Neuronal stem cell (in vitro differentiated cells): Measurements from ENCODE around the gene PKNOX2.

ENCODE experiments used
- DNase-seq: peaks from one replicate; pipeline ENCODE4 v3.0.0-alpha.2; 2013; ENCODE audit warnings: low spot score
- H2AFZ ChIP-seq: one replicate; pipeline ENCODE4 v1.6.1; 2013; ENCODE audit warnings: mild to moderate bottlenecking, low read length, inconsistent platforms
- H2AK5ac ChIP-seq: 2 replicates; pipeline ENCODE4 v1.6.1; 2013; ENCODE audit warnings: low read depth, mild to moderate bottlenecking, inconsistent platforms, low read length, moderate library complexity, mixed read lengths
- H2BK120ac ChIP-seq: 2 replicates; pipeline ENCODE4 v1.6.1; 2013; ENCODE audit warnings: low read depth, mild to moderate bottlenecking, inconsistent platforms, low read length, moderate library complexity, mixed read lengths
- H2BK12ac ChIP-seq: one replicate; pipeline ENCODE4 v1.6.1; 2013; ENCODE audit warnings: low read length, inconsistent platforms
- H2BK15ac ChIP-seq: 2 replicates; pipeline ENCODE4 v1.6.1; 2013; ENCODE audit warnings: mild to moderate bottlenecking, low read length, inconsistent platforms, mixed read lengths
- H2BK5ac ChIP-seq: one replicate; pipeline ENCODE4 v1.6.1; 2013; ENCODE audit warnings: inconsistent platforms, mild to moderate bottlenecking, low read length, moderate library complexity
- H3K14ac ChIP-seq: one replicate; pipeline ENCODE4 v1.6.1; 2013; ENCODE audit warnings: low read length, inconsistent platforms
- H3K18ac ChIP-seq: 2 replicates; pipeline ENCODE4 v1.6.1; 2013; ENCODE audit warnings: low read length, inconsistent platforms
- H3K23ac ChIP-seq: 2 replicates; pipeline ENCODE4 v1.6.1; 2013; ENCODE audit warnings: low read depth, mild to moderate bottlenecking, mixed read lengths, low read length, inconsistent platforms; ENCODE audit not compliant: poor library complexity
- H3K27ac ChIP-seq: replicated peaks from 3 replicates; pipeline ENCODE4 v1.5.1; 2013; ENCODE audit warnings: low read length, inconsistent platforms
- H3K27me3 ChIP-seq, 3 experiments: 2 replicates each; pipeline ENCODE4 v1.6.1; 2013; ENCODE audit warnings: low read length in 3 of 3, mild to moderate bottlenecking in 2 of 3, inconsistent platforms in 1 of 3, low read depth in 1 of 3, mixed read lengths in 1 of 3, moderate library complexity in 1 of 3; ENCODE audit not compliant: control insufficient read depth in 3 of 3, insufficient read depth in 3 of 3
- H3K36me3 ChIP-seq, 2 donors: replicated peaks in 1 of 2; 2 replicates each; pipeline ENCODE4 v1.6.1; 2013; ENCODE audit warnings: low read length in 2 of 2; ENCODE audit not compliant: control insufficient read depth in 2 of 2, insufficient read depth in 2 of 2
- H3K4ac ChIP-seq: 2 replicates; pipeline ENCODE4 v1.6.1; 2013; ENCODE audit warnings: inconsistent platforms, mild to moderate bottlenecking, low read length, moderate library complexity
- H3K4me1 ChIP-seq, 2 donors: 1 replicate in 1 of 2; 2 replicates in 1 of 2; pipeline ENCODE4 v1.6.1; 2013; ENCODE audit warnings: low read length in 2 of 2, low read depth in 1 of 2; ENCODE audit not compliant: control insufficient read depth in 2 of 2, insufficient read depth in 1 of 2
- H3K4me2 ChIP-seq: one replicate; pipeline ENCODE4 v1.6.1; 2013; ENCODE audit warnings: mild to moderate bottlenecking, low read length, inconsistent platforms; ENCODE audit not compliant: insufficient read depth, poor library complexity, severe bottlenecking
- H3K4me3 ChIP-seq, 2 donors: 2 replicates each; pipeline ENCODE4 v1.5.1; 2013; ENCODE audit warnings: low read length in 2 of 2, mild to moderate bottlenecking in 2 of 2, inconsistent platforms in 1 of 2, moderate library complexity in 1 of 2
- H3K79me1 ChIP-seq: one replicate; pipeline ENCODE4 v1.6.1; 2013; ENCODE audit warnings: low read depth, mild to moderate bottlenecking, inconsistent platforms, low read length, moderate library complexity
- H3K9ac ChIP-seq: one replicate; pipeline ENCODE4 v1.6.1; 2013; ENCODE audit warnings: mild to moderate bottlenecking, low read depth, low read length, inconsistent platforms; ENCODE audit not compliant: poor library complexity
- H3K9me3 ChIP-seq, 2 donors: replicated peaks in 1 of 2; 2 replicates each; pipeline versions ENCODE3 to v1.6.1; 2013; ENCODE audit warnings: low read length in 2 of 2, mild to moderate bottlenecking in 2 of 2, inconsistent platforms in 1 of 2, low read depth in 1 of 2, mixed read lengths in 1 of 2, moderate library complexity in 1 of 2; ENCODE audit not compliant: control insufficient read depth in 2 of 2, insufficient read depth in 1 of 2
- H4K8ac ChIP-seq: one replicate; pipeline ENCODE4 v1.6.1; 2013; ENCODE audit warnings: low read depth, mild to moderate bottlenecking, inconsistent platforms, low read length, moderate library complexity
- H4K91ac ChIP-seq: one replicate; pipeline ENCODE4 v1.6.1; 2013; ENCODE audit warnings: low read length, low read depth, mild to moderate bottlenecking, inconsistent platforms; ENCODE audit not compliant: poor library complexity
- WGBS, 2 donors: extraction: QIAGEN DNeasy Blood & Tissue Kit; methylation state at CpG; one replicate each; pipeline ENCODE4 v1.1.7; 2013; ENCODE audit warnings: missing lambda C conversion rate in 2 of 2, mixed read lengths in 1 of 2; ENCODE audit not compliant: insufficient read length in 2 of 2, insufficient replicate concordance in 1 of 2; ENCODE audit errors: extremely low coverage in 2 of 2; 5-methylcytosine and 5-hydroxymethylcytosine counted together

Gene PKNOX2

DNA sequence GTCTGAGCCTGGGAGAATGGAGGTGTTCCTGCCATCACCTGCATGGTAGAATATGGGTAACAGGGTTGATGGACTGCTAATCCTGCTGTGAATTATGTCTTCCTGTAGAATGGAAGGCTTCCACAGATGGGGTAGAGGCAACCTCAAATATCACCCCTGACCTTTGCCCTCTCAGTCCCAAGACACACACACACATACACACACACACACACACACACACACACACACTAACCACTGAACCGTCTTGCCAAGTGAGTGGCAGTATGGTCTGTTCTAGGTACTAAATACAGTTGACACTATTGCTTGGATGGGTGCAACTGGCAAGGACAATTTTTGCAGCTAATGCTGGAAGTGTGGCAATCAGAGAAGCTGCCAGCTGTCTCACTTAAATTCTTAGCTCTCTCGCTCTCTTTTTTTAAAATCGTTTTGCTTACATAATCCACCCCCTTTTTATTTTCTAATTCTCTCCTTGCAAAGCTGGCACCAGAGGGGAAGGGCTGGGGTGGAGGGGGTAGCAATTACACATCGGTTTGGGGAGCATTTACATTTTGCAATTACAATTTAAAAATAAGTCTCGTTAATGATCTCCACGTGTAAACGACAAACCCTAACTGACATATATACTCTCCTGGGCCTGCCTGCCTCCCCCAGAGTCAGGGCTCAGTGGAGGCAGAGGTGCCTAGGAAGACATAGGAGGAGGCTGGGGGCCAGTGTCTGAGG is 169.0 kb downstream of the PKNOX2 start:
- Histone ChIP-seq H3K27ac (no peak overlapping the region), H4K8ac (no peak overlapping the region), H3K4ac (no peak overlapping the region), H3K14ac (no peak overlapping the region), H3K4me1 (peaks cover 10 to 22% of the 10 kb centered on the region in 2 donors), H2BK15ac (no peak overlapping the region), H3K9me3 (no peaks in the 10 kb centered on the region), H3K23ac (no peak overlapping the region), H3K36me3 (peaks cover 0 to 43% of the 10 kb centered on the region in 2 donors), H2BK5ac (no peak overlapping the region), H3K4me2 (no peak overlapping the region), H2BK120ac (no peak overlapping the region), H3K27me3 (no peaks in the 10 kb centered on the region), H3K4me3 (peak overlapping the region in 1 of 2 donors; percentile 13), H3K9ac (peak overlapping the region; percentile 33), H3K79me1 (no peaks in the 10 kb centered on the region), H2AK5ac (no peak overlapping the region), H4K91ac (no peak overlapping the region), H3K18ac (no peak overlapping the region), H2BK12ac (no peak overlapping the region), H2AFZ (no peak overlapping the region)
- 100% methylated on average over 1 of the region's 7 CpGs; no CpG with 5 or more reads in 1 of the 2 donors for WGBS, 2 donors
- DNase-seq = no peak

DNA sequence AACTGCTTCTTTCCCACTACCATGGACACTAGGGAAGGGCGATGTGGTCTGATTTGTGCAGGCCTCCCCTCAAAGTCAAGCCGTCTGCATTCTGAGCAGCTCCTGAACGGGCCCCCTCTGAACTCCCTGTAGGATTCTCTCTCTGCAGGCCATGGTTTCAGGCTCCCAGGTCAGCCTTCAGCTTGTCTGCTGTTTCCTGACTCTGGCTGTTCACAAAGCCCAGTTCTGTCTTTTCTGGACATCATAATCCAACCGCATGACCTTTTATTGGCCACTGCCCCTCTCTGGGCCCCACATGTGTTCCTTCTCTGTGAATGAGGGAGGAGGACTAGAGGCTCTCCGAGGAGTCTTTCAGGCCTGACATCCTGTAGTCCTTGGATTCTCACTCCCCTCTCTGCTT is 170.6 kb downstream of the PKNOX2 start:
- Histone ChIP-seq H3K36me3 (peaks cover 1 to 56% of the 10 kb centered on the region in 2 donors), H3K18ac (no peak overlapping the region), H2BK5ac (no peak overlapping the region), H3K4me1 (peaks cover 21 to 29% of the 10 kb centered on the region in 2 donors), H2AK5ac (no peak overlapping the region), H3K27me3 (no peaks in the 10 kb centered on the region), H3K14ac (no peak overlapping the region), H2BK120ac (no peak overlapping the region), H3K9ac (no peak overlapping the region), H3K79me1 (no peaks in the 10 kb centered on the region), H3K27ac (no peak overlapping the region), H3K23ac (no peak overlapping the region), H4K8ac (no peak overlapping the region), H2BK15ac (no peak overlapping the region), H3K4ac (no peak overlapping the region), H4K91ac (no peak overlapping the region), H2BK12ac (no peak overlapping the region), H3K4me3 (no peak overlapping the region), H2AFZ (no peak overlapping the region), H3K9me3 (no peaks in the 10 kb centered on the region), H3K4me2 (no peak overlapping the region)
- no CpG with 5 or more reads among the region's 5 CpGs for WGBS, 2 donors
- no peak for DNase-seq

DNA sequence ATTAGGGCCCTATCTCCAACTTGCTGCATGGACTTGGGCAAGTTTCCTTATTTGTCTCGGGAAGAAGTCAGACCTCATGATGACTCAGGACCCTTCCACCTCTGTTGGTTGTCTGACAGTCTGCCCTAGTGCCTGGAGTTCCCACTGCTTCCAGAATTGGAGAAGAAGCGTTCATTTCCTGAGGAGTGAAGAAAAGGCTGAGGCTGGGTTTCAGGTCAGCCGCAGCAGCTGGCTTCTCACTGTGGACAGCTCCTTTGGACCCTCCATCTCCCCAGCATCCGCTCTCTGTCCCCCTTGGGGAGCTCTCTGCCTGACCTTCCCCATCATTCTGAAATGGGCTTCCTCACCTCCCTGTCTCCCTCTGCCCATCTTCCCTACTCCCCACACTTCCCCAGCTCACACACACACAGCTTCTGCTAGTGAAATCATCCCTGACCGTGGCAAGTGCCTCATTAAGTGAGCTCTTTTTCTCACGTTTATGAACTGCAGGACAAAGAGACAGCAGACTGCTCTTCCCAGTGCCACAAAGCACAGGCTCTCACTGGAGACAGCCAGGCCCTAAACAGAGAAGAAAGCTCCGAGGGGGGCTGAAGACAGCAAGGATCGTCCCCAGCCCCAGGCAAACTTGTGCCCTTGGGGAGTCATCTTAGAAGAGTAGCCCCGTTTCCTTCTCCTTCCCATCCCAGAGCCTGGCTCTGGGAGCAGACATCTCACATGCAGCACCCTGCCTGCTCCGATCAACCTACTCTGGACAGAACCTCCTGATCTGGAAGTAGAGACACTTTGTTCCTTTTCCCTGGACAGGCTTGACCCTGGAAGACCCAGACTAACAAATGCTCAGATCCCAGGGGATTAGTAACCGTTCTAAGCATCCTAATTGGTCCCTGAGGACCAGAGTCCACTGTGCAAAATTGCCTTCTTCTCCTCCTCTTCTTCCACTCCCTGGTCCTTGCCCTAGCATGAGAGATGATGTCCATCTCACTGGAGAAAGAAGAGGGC is 173.6 kb downstream of the PKNOX2 start:
- Histone ChIP-seq H2AFZ (no peak overlapping the region), H4K91ac (no peak overlapping the region), H2BK120ac (no peak overlapping the region), H3K36me3 (peaks cover 1 to 45% of the 10 kb centered on the region in 2 donors), H3K27me3 (no peaks in the 10 kb centered on the region), H3K9ac (no peak overlapping the region), H2BK15ac (no peak overlapping the region), H3K27ac (no peak overlapping the region), H3K4me3 (no peak overlapping the region), H4K8ac (no peak overlapping the region), H3K23ac (no peak overlapping the region), H3K9me3 (no peaks in the 10 kb centered on the region), H2BK12ac (no peak overlapping the region), H3K18ac (peak overlapping the region; percentile 32), H2BK5ac (no peak overlapping the region), H3K4ac (no peak overlapping the region), H3K14ac (no peak overlapping the region), H3K79me1 (no peaks in the 10 kb centered on the region), H3K4me1 (peaks cover 33 to 36% of the 10 kb centered on the region in 2 donors), H2AK5ac (no peak overlapping the region), H3K4me2 (no peak overlapping the region)
- DNase-seq = no peak
- WGBS, 2 donors = no CpG with 5 or more reads among the region's 11 CpGs
